SK-N-SH (cell line): ENCODE measurements around the gene MCCC1. TPM values are rescaled to one million over a fixed set of nuclear protein-coding genes. Genes with fewer than 3 reads are reported as not detected.

Experiments used
- CTCF ChIA-PET: fragments of 300-600, 350-600 bp; formaldehyde crosslinking; extraction: SDS; loops from one replicate; lab custom pipeline; 2021; lab: Yijun Ruan, JAX
- POLR2A ChIA-PET: fragments of 350-600 bp; sonication (Branson Sonifier 250); formaldehyde crosslinking; extraction: SDS; loops from one replicate; lab custom pipeline; 2020; ENCODE audit warnings: antibody characterized with exemption, inconsistent platforms; lab: Yijun Ruan, JAX
- DNase-seq: peaks from one replicate; pipeline ENCODE4 v3.0.0; 2012
- H2AFZ ChIP-seq: fragments of 200-600 bp; sonication (generic); 2 replicates; pipeline ENCODE4 v1.8.1; 2016; ENCODE audit warnings: antibody characterized with exemption, mild to moderate bottlenecking, low read depth
- H3F3A ChIP-seq: fragments of 200-600 bp; sonication (generic); replicated peaks from 2 replicates; pipeline ENCODE3; 2016; ENCODE audit warnings: antibody characterized with exemption, mild to moderate bottlenecking; ENCODE audit not compliant: insufficient read depth
- H3K27ac ChIP-seq, 2 experiments: fragments of 200-500 bp in 1 of 2; fragments of 200-600 bp in 1 of 2; sonication (Bioruptor generic) in 1 of 2; sonication (generic), shearing (Covaris generic) in 1 of 2; 2 replicates each; pipeline versions ENCODE4 v1.5.1 to v1.6.1; 2014 to 2016; ENCODE audit warnings: low read depth in 2 of 2, inconsistent platforms in 1 of 2, low read length in 1 of 2, mild to moderate bottlenecking in 1 of 2, mixed read lengths in 1 of 2
- H3K27me3 ChIP-seq: fragments of 200-600 bp; sonication (generic), shearing (Covaris generic); 2 replicates; pipeline ENCODE4 v1.6.1; 2016; ENCODE audit warnings: mixed run types; ENCODE audit not compliant: insufficient read depth
- H3K36me3 ChIP-seq, 2 experiments: fragments of 200-500 bp in 1 of 2; fragments of 200-600 bp in 1 of 2; sonication (Bioruptor generic) in 1 of 2; sonication (generic) in 1 of 2; replicated peaks in 1 of 2; 2 replicates each; pipeline versions ENCODE3 to v1.5.1; 2014 to 2016; ENCODE audit warnings: low read length in 1 of 2, mild to moderate bottlenecking in 1 of 2; ENCODE audit not compliant: insufficient read depth in 2 of 2, control insufficient read depth in 1 of 2
- H3K4me1 ChIP-seq, 2 experiments: fragments of 200-500 bp in 1 of 2; fragments of 200-600 bp in 1 of 2; sonication (Bioruptor generic) in 1 of 2; sonication (generic), shearing (Covaris generic) in 1 of 2; 2 replicates each; pipeline versions ENCODE4 v1.5.1 to v1.6.1; 2014 to 2016; ENCODE audit warnings: low read depth in 1 of 2, low read length in 1 of 2, mixed run types in 1 of 2; ENCODE audit not compliant: insufficient read depth in 2 of 2, control insufficient read depth in 1 of 2
- H3K4me2 ChIP-seq: fragments of 200-600 bp; sonication (generic), shearing (Covaris generic); 2 replicates; pipeline ENCODE4 v1.6.1; 2017; ENCODE audit warnings: mixed run types
- H3K4me3 ChIP-seq, 2 experiments: fragments of 200-500 bp in 1 of 2; fragments of 200-600 bp in 1 of 2; sonication (Bioruptor generic) in 1 of 2; sonication (generic), shearing (Covaris generic) in 1 of 2; 2 replicates each; pipeline versions ENCODE4 v1.5.1 to v1.8.1; 2014 to 2016; ENCODE audit warnings: low read depth in 2 of 2, inconsistent platforms in 1 of 2, low read length in 1 of 2, mild to moderate bottlenecking in 1 of 2, mixed read lengths in 1 of 2, moderate library complexity in 1 of 2
- H3K79me2 ChIP-seq: fragments of 200-600 bp; sonication (generic); 2 replicates; pipeline ENCODE4 v1.8.1; 2017; ENCODE audit warnings: mild to moderate bottlenecking; ENCODE audit not compliant: insufficient read depth
- H3K9ac ChIP-seq: fragments of 200-600 bp; sonication (generic); 2 replicates; pipeline ENCODE4 v1.6.1; 2017; ENCODE audit warnings: mixed run types
- H3K9me2 ChIP-seq: fragments of 200-600 bp; sonication (generic); 2 replicates; pipeline ENCODE4 v1.6.1; 2017; ENCODE audit warnings: mixed run types
- H3K9me3 ChIP-seq: fragments of 200-600 bp; sonication (generic); 2 replicates; pipeline ENCODE4 v1.6.1; 2017; ENCODE audit warnings: mixed run types, mild to moderate bottlenecking, moderate library complexity
- H4K20me1 ChIP-seq: fragments of 200-600 bp; sonication (generic); 2 replicates; pipeline ENCODE4 v1.6.1; 2017; ENCODE audit warnings: mild to moderate bottlenecking, mixed run types; ENCODE audit not compliant: insufficient read depth
- CHD2 ChIP-seq: fragments of 150-350 bp; IDR thresholded peaks from 2 replicates; pipeline ENCODE4 v1.6.1; 2018; ENCODE audit warnings: low read length; ENCODE audit not compliant: partially characterized antibody
- ELF1 ChIP-seq: IDR thresholded peaks from 2 replicates; pipeline ENCODE4 v1.4.0; 2012
- EP300 ChIP-seq, 2 experiments: IDR thresholded peaks; 2 replicates each; pipeline versions ENCODE4 v1.4.0 to v1.6.1; 2012; ENCODE audit warnings: borderline replicate concordance in 1 of 2, low read depth in 1 of 2, low read length in 1 of 2
- EZH2phosphoT487 ChIP-seq: fragments of 200-600 bp; sonication (generic); IDR thresholded peaks from 2 replicates; pipeline ENCODE4 v1.6.1; 2017; ENCODE audit warnings: low read depth, mixed run types, mild to moderate bottlenecking, antibody characterized with exemption, moderate library complexity, borderline replicate concordance
- FOXJ3 ChIP-seq: sonication (generic); formaldehyde crosslinking; IDR thresholded peaks from 2 replicates; pipeline ENCODE4 v1.5.1; 2020; ENCODE audit warnings: mild to moderate bottlenecking, missing genetic modification reagents
- FOXM1 ChIP-seq: IDR thresholded peaks from 2 replicates; pipeline ENCODE4 v1.4.0; 2012; ENCODE audit warnings: low read depth, mild to moderate bottlenecking
- JUND ChIP-seq: IDR thresholded peaks from 2 replicates; pipeline ENCODE4 v1.4.0; 2012
- MEF2A ChIP-seq: IDR thresholded peaks from 2 replicates; pipeline ENCODE4 v1.4.0; 2012; ENCODE audit warnings: low read depth, borderline replicate concordance
- NRF1 ChIP-seq: IDR thresholded peaks from 2 replicates; pipeline ENCODE4 v1.6.1; 2012; ENCODE audit warnings: low read depth, mild to moderate bottlenecking, low read length
- POLR2AphosphoS5 ChIP-seq: IDR thresholded peaks from 2 replicates; pipeline ENCODE4 v1.6.1; 2012; ENCODE audit warnings: low read depth, low read length
- RFX5 ChIP-seq: IDR thresholded peaks from 2 replicates; pipeline ENCODE4 v1.6.1; 2012; ENCODE audit warnings: mild to moderate bottlenecking, improper control_type of control experiment, low read length
- TCF12 ChIP-seq: IDR thresholded peaks from 2 replicates; pipeline ENCODE4 v1.4.0; 2012
- TEAD4 ChIP-seq: IDR thresholded peaks from 2 replicates; pipeline ENCODE4 v1.4.0; 2012; ENCODE audit warnings: mild to moderate bottlenecking, borderline replicate concordance; ENCODE audit not compliant: insufficient read depth
- YY1 ChIP-seq: IDR thresholded peaks from 2 replicates; pipeline ENCODE4 v1.4.0; 2012; ENCODE audit warnings: low read depth, mild to moderate bottlenecking
- ZBTB33 ChIP-seq: IDR thresholded peaks from 2 replicates; pipeline ENCODE4 v1.4.0; 2012; ENCODE audit warnings: low read depth, borderline replicate concordance
- WGBS: methylation state at CpG from one replicate; pipeline ENCODE4 v1.1.6; 2017; ENCODE audit warnings: low lambda C conversion rate; 5-methylcytosine and 5-hydroxymethylcytosine counted together
- polyA plus RNA-seq, 3 experiments: library from polyadenylated mRNA; depleted of rRNA; stranded (reverse); fragments of >200 nt; gene quantifications; 2 replicates each; pipeline ENCODE4 v1.2.3, GENCODE V29; 2012
- TF ChIP-seq, protein P1 (sequence below): IDR thresholded peaks from 2 replicates; pipeline ENCODE4 v1.6.1; 2012; ENCODE audit warnings: mild to moderate bottlenecking, low read depth, low read length, moderate library complexity
- TF ChIP-seq, protein P2 (sequence below): fragments of 150-350 bp; IDR thresholded peaks from 2 replicates; pipeline ENCODE4 v1.6.1; 2016; ENCODE audit warnings: mild to moderate bottlenecking, low read depth, low read length
- TF ChIP-seq, protein P3 (sequence below): IDR thresholded peaks from 2 replicates; pipeline ENCODE4; 2012
- TF ChIP-seq, protein P4 (sequence below): IDR thresholded peaks from 2 replicates; pipeline ENCODE4 v1.4.0; 2012; ENCODE audit warnings: low read depth, borderline replicate concordance

The MCCC1 gene
- polyA plus RNA-seq, 1 of the 3 experiments (the other 2 are of a cell fraction) = 15.4 TPM

- no peak overlapping the region for H3K27ac ChIP-seq
- no peaks in the 10 kb centered on the region for H3K9me2 ChIP-seq
- no peaks in the 10 kb centered on the region for H4K20me1 ChIP-seq
- H3K36me3 ChIP-seq = no peaks in the 10 kb centered on the region
- POLR2A ChIA-PET = no interaction called here
- no peak for TF ChIP-seq ZBTB33
- TF ChIP-seq YY1 = no peak
- TF ChIP-seq, protein P1, sequence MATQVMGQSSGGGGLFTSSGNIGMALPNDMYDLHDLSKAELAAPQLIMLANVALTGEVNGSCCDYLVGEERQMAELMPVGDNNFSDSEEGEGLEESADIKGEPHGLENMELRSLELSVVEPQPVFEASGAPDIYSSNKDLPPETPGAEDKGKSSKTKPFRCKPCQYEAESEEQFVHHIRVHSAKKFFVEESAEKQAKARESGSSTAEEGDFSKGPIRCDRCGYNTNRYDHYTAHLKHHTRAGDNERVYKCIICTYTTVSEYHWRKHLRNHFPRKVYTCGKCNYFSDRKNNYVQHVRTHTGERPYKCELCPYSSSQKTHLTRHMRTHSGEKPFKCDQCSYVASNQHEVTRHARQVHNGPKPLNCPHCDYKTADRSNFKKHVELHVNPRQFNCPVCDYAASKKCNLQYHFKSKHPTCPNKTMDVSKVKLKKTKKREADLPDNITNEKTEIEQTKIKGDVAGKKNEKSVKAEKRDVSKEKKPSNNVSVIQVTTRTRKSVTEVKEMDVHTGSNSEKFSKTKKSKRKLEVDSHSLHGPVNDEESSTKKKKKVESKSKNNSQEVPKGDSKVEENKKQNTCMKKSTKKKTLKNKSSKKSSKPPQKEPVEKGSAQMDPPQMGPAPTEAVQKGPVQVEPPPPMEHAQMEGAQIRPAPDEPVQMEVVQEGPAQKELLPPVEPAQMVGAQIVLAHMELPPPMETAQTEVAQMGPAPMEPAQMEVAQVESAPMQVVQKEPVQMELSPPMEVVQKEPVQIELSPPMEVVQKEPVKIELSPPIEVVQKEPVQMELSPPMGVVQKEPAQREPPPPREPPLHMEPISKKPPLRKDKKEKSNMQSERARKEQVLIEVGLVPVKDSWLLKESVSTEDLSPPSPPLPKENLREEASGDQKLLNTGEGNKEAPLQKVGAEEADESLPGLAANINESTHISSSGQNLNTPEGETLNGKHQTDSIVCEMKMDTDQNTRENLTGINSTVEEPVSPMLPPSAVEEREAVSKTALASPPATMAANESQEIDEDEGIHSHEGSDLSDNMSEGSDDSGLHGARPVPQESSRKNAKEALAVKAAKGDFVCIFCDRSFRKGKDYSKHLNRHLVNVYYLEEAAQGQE = no peak
- TF ChIP-seq FOXM1 = no peak
- TF ChIP-seq, protein P2, sequence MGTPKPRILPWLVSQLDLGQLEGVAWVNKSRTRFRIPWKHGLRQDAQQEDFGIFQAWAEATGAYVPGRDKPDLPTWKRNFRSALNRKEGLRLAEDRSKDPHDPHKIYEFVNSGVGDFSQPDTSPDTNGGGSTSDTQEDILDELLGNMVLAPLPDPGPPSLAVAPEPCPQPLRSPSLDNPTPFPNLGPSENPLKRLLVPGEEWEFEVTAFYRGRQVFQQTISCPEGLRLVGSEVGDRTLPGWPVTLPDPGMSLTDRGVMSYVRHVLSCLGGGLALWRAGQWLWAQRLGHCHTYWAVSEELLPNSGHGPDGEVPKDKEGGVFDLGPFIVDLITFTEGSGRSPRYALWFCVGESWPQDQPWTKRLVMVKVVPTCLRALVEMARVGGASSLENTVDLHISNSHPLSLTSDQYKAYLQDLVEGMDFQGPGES = no peak
- TF ChIP-seq NRF1 = no peak
- TF ChIP-seq CHD2 = no peak
- TF ChIP-seq, protein P3, sequence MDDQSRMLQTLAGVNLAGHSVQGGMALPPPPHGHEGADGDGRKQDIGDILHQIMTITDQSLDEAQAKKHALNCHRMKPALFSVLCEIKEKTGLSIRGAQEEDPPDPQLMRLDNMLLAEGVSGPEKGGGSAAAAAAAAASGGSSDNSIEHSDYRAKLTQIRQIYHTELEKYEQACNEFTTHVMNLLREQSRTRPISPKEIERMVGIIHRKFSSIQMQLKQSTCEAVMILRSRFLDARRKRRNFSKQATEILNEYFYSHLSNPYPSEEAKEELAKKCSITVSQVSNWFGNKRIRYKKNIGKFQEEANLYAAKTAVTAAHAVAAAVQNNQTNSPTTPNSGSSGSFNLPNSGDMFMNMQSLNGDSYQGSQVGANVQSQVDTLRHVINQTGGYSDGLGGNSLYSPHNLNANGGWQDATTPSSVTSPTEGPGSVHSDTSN = no peak
- no peak for TF ChIP-seq EP300 (IDR thresholded peaks at IDR 0.05; ENCODE audit: borderline replicate concordance in 1 of 2, low read depth in 1 of 2, low read length in 1 of 2)
- TF ChIP-seq, protein P4, sequence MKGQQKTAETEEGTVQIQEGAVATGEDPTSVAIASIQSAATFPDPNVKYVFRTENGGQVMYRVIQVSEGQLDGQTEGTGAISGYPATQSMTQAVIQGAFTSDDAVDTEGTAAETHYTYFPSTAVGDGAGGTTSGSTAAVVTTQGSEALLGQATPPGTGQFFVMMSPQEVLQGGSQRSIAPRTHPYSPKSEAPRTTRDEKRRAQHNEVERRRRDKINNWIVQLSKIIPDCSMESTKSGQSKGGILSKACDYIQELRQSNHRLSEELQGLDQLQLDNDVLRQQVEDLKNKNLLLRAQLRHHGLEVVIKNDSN = no peak
- no peak for TF ChIP-seq TCF12
- no peak for TF ChIP-seq JUND
- TF ChIP-seq MEF2A = no peak
- no peak for TF ChIP-seq ELF1
- no peak for TF ChIP-seq POLR2AphosphoS5
- TF ChIP-seq TEAD4 = no peak
- no peak for TF ChIP-seq FOXJ3 (CRISPR knock-in tag)
- TF ChIP-seq RFX5 = no peak
- no peak for TF ChIP-seq EZH2phosphoT487
- no peak overlapping the region for H3K4me2 ChIP-seq
- no peak overlapping the region for H3K4me3 ChIP-seq
- no peak overlapping the region for H2AFZ ChIP-seq
- no peaks in the 10 kb centered on the region for H3K9me3 ChIP-seq
- no peaks in the 10 kb centered on the region for H3K4me1 ChIP-seq
- H3F3A ChIP-seq = no peaks in the 10 kb centered on the region
- no peaks in the 10 kb centered on the region for H3K79me2 ChIP-seq
- H3K9ac ChIP-seq = no peak overlapping the region
- WGBS = 100% methylated on average over 2 of the region's 2 CpGs
- no peak for DNase-seq
- H3K27me3 ChIP-seq = no peaks in the 10 kb centered on the region
- CTCF ChIA-PET = no interaction called here
These were observed 40.9 kb downstream of the MCCC1 start for GRCh38 chr3:183058351-183058750.
